MG63 (cell line): ENCODE results near the gene LCA5L. TPM values are rescaled to one million over a fixed set of nuclear protein-coding genes. Genes with fewer than 3 reads are reported as not detected.
"Not testable (repeated sequence)": the region's sequence is repeated elsewhere in the genome, so short reads cannot be mapped to it uniquely, and the experiment has no call there.

ENCODE experiments used
- DNase-seq: peaks from one replicate; pipeline ENCODE4 v3.0.0-alpha.2; 2020
- H3K27me3 ChIP-seq: fragments of 250-450 bp; sonication (Bioruptor Pico); 2 replicates; pipeline ENCODE4 v1.5.1; 2020; ENCODE audit warnings: mild to moderate bottlenecking, moderate library complexity
- H3K36me3 ChIP-seq: fragments of 250-450 bp; sonication (Bioruptor Pico); 2 replicates; pipeline ENCODE4 v1.5.1; 2020; ENCODE audit warnings: mild to moderate bottlenecking, moderate library complexity
- H3K4me3 ChIP-seq: fragments of 250-450 bp; sonication (Bioruptor Pico); 2 replicates; pipeline ENCODE4 v1.5.1; 2020; ENCODE audit warnings: mild to moderate bottlenecking, moderate library complexity
- H3K9me3 ChIP-seq: fragments of 250-450 bp; sonication (Bioruptor Pico); 2 replicates; pipeline ENCODE4 v1.5.1; 2020; ENCODE audit warnings: mild to moderate bottlenecking, moderate library complexity
- total RNA-seq: library from RNA; depleted of rRNA; stranded (reverse); fragments of >200 nt; shearing (Covaris generic); gene quantifications from 2 replicates; pipeline ENCODE4 v1.2.3, GENCODE V29; 2014; ENCODE audit warnings: low replicate concordance

LCA5L gene
- total RNA-seq, 1 experiment from 2014 or later = 0.59 TPM

- DNase-seq = no peak
- H3K27me3 ChIP-seq = no peaks in the 10 kb centered on the region
These were observed 64.6 kb downstream of the LCA5L start for GRCh38 chr21:39381009-39381408.

GRCh38 chr21:39379986-39380891 lies 65.3 kb downstream of the LCA5L start:
- peaks cover 3% of the 10 kb centered on the region for H3K36me3 ChIP-seq
- H3K4me3 ChIP-seq = peak overlapping the region; percentile 87
- peak; percentile 99 for DNase-seq
- no peaks in the 10 kb centered on the region for H3K9me3 ChIP-seq
- no peaks in the 10 kb centered on the region for H3K27me3 ChIP-seq

More at GRCh38 chr21:39381009-39381408, 64.6 kb downstream of the LCA5L start:
- Histone ChIP-seq H3K4me3 (peak overlapping the region; percentile 87), H3K9me3 (no peaks in the 10 kb centered on the region), H3K36me3 (peaks cover 3% of the 10 kb centered on the region)

GRCh38 chr21:39377444-39378050 lies 68.0 kb downstream of the LCA5L start:
- peaks cover 3% of the 10 kb centered on the region for H3K36me3 ChIP-seq
- no peak for DNase-seq
- no peaks in the 10 kb centered on the region for H3K27me3 ChIP-seq

GRCh38 chr21:39375446-39375845 lies 70.1 kb downstream of the LCA5L start:
- Histone ChIP-seq H3K4me3 (no peak overlapping the region), H3K36me3 (no peaks in the 10 kb centered on the region), H3K27me3 (no peaks in the 10 kb centered on the region), H3K9me3 (peaks cover 2% of the 10 kb centered on the region; the same call in 1 of the 2 replicates)
- DNase-seq = no peak

More at GRCh38 chr21:39377444-39378050, 68.0 kb downstream of the LCA5L start:
- H3K9me3 ChIP-seq = no peaks in the 10 kb centered on the region
- H3K4me3 ChIP-seq = no peak overlapping the region

GRCh38 chr21:39374046-39374445 lies 71.5 kb downstream of the LCA5L start:
- Histone ChIP-seq H3K9me3 (peaks cover 2% of the 10 kb centered on the region; the same call in 1 of the 2 replicates), H3K4me3 (no peak overlapping the region)

GRCh38 chr21:39373634-39374033 lies 71.9 kb downstream of the LCA5L start:
- no peaks in the 10 kb centered on the region for H3K27me3 ChIP-seq
- H3K9me3 ChIP-seq = peaks cover 2% of the 10 kb centered on the region; the same call in 1 of the 2 replicates
- no peaks in the 10 kb centered on the region for H3K36me3 ChIP-seq
- no peak overlapping the region for H3K4me3 ChIP-seq
- peak; percentile 47 for DNase-seq

More at GRCh38 chr21:39374046-39374445, 71.5 kb downstream of the LCA5L start:
- no peak for DNase-seq
- no peaks in the 10 kb centered on the region for H3K27me3 ChIP-seq
- H3K36me3 ChIP-seq = no peaks in the 10 kb centered on the region

- not testable (repeated sequence) for H3K36me3 ChIP-seq, H3K27me3 ChIP-seq, H3K9me3 ChIP-seq, H3K4me3 ChIP-seq
- peak; percentile 35 for DNase-seq
These were observed 75.7 kb downstream of the LCA5L start for GRCh38 chr21:39369896-39370288.

- Histone ChIP-seq H3K36me3 (no peaks in the 10 kb centered on the region), H3K27me3 (no peaks in the 10 kb centered on the region), H3K4me3 (no peak overlapping the region), H3K9me3 (peaks cover 6% of the 10 kb centered on the region; the same call in 1 of the 2 replicates)
- DNase-seq = no peak
These were observed 77.8 kb downstream of the LCA5L start for GRCh38 chr21:39367783-39368182.

- H3K36me3 ChIP-seq = no peaks in the 10 kb centered on the region
- no peak overlapping the region for H3K4me3 ChIP-seq
- no peaks in the 10 kb centered on the region for H3K27me3 ChIP-seq
- H3K9me3 ChIP-seq = peaks cover 6% of the 10 kb centered on the region; the same call in 1 of the 2 replicates
- DNase-seq = no peak
These were observed 79.0 kb downstream of the LCA5L start for GRCh38 chr21:39366563-39366962.

- Histone ChIP-seq H3K9me3 (peaks cover 4% of the 10 kb centered on the region; the same call in 1 of the 2 replicates), H3K36me3 (no peaks in the 10 kb centered on the region), H3K4me3 (no peak overlapping the region), H3K27me3 (no peaks in the 10 kb centered on the region)
- no peak for DNase-seq
These were observed 80.6 kb downstream of the LCA5L start for GRCh38 chr21:39364949-39365348.

- H3K27me3 ChIP-seq = no peaks in the 10 kb centered on the region
- H3K9me3 ChIP-seq = peaks cover 4% of the 10 kb centered on the region; the same call in 1 of the 2 replicates
- DNase-seq = peak; percentile 56
- H3K36me3 ChIP-seq = no peaks in the 10 kb centered on the region
- no peak overlapping the region for H3K4me3 ChIP-seq
These were observed 81.7 kb downstream of the LCA5L start for GRCh38 chr21:39363607-39364555.

GRCh38 chr21:39362733-39363132 lies 82.8 kb downstream of the LCA5L start:
- no peaks in the 10 kb centered on the region for H3K27me3 ChIP-seq
- DNase-seq = no peak

GRCh38 chr21:39359382-39359781 lies 86.2 kb downstream of the LCA5L start:
- Histone ChIP-seq H3K27me3 (no peaks in the 10 kb centered on the region), H3K9me3 (no peaks in the 10 kb centered on the region), H3K36me3 (no peaks in the 10 kb centered on the region), H3K4me3 (no peak overlapping the region)
- no peak for DNase-seq

More at GRCh38 chr21:39362733-39363132, 82.8 kb downstream of the LCA5L start:
- H3K9me3 ChIP-seq = peaks cover 2% of the 10 kb centered on the region; the same call in 1 of the 2 replicates
- H3K36me3 ChIP-seq = no peaks in the 10 kb centered on the region
- no peak overlapping the region for H3K4me3 ChIP-seq
